Erythroblast (primary cell): Measurements from ENCODE around the gene JUNB.

Source experiments
- GATA1 ChIP-seq: IDR thresholded peaks from 2 replicates; pipeline ENCODE4 v1.6.1; 2011; ENCODE audit warnings: low read depth, mild to moderate bottlenecking, control low read depth, low read length, moderate library complexity
- POLR2A ChIP-seq: IDR thresholded peaks from 2 replicates; pipeline ENCODE4 v1.6.1; 2011; ENCODE audit warnings: mild to moderate bottlenecking, low read length

DNA sequence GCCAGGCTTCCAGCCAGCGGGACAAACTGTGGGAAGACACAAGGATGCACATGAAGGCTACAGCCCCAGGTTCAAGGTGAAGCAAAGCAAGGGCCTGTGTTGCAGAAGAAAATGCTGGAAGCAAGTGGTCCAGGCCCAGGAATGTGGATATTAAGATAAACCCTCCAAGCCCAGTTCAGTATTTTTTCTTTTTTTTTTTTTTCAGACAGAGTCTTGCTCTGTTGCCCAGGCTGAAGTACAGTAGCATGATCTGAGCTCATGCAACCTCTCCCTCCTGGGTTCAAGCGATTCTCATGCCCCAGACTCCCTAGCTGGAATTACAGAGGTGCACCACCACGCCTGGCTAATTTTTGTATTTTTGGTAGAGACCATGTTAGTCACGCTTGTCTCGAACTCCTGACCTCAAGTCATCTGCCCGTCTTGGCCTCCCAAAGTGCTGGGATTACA lies 5.9 kb downstream of the JUNB start:
- TF ChIP-seq POLR2A (no peak), GATA1 (no peak)
